GM12874 (cell line): ENCODE measurements around the gene RNF19B.

Experiments
- CTCF ChIP-seq: IDR thresholded peaks from 2 replicates; pipeline ENCODE4 v1.5.1; 2011; ENCODE audit warnings: low read depth, mild to moderate bottlenecking, control low read depth, low read length, moderate library complexity; ENCODE audit not compliant: insufficient read depth

RNF19B gene

GRCh38 chr1:32947669-32948389 lies 16.8 kb downstream of the RNF19B start:
- TF ChIP-seq CTCF = no peak

- TF ChIP-seq CTCF = no peak
These were observed 18.2 kb downstream of the RNF19B start for GRCh38 chr1:32946413-32946812.

- TF ChIP-seq CTCF = no peak
These were observed 20.4 kb downstream of the RNF19B start for GRCh38 chr1:32944180-32944579.

GRCh38 chr1:32939655-32940371 lies 24.8 kb downstream of the RNF19B start:
- no peak for TF ChIP-seq CTCF

GRCh38 chr1:32937061-32937460 lies 27.5 kb downstream of the RNF19B start:
- no peak for TF ChIP-seq CTCF

GRCh38 chr1:32934535-32934934 lies 30.1 kb downstream of the RNF19B start:
- TF ChIP-seq CTCF = no peak

GRCh38 chr1:32933742-32934322 lies 30.8 kb downstream of the RNF19B start:
- no peak for TF ChIP-seq CTCF
